G401 (cell line): ENCODE results near the gene RCVRN. TPM values are rescaled to one million over a fixed set of nuclear protein-coding genes. Genes with fewer than 3 reads are reported as not detected.

Source experiments
- DNase-seq: peaks from one replicate; pipeline ENCODE4 v3.0.0-alpha.2; 2015; ENCODE audit warnings: low spot score
- in situ Hi-C: cut with HindIII; loops from 2 replicates; pipeline ENCODE4 v1.10.0; 2016; ENCODE audit warnings: low sequenced_read_pairs, mixed read lengths
- total RNA-seq: library from RNA; depleted of rRNA; stranded (reverse); fragments of >200 nt; shearing (Covaris generic); gene quantifications from 2 replicates; pipeline ENCODE4 v1.2.3, GENCODE V29; 2014; rRNA removed

Gene RCVRN
- total RNA-seq, 1 experiment from 2014 or later: not detected

GRCh38 chr17:9868552-9868951, 36.5 kb downstream of the RCVRN start:
- in situ Hi-C loops: no loop called here
- no peak for DNase-seq

- in situ Hi-C loops: no loop called here
- DNase-seq: no peak
Measured at GRCh38 chr17:9865586-9865985, 39.5 kb downstream of the RCVRN start.

GRCh38 chr17:9862949-9863348, 42.1 kb downstream of the RCVRN start:
- in situ Hi-C loops: no loop called here
- no peak for DNase-seq

GRCh38 chr17:9862220-9862619, 42.9 kb downstream of the RCVRN start:
- no peak for DNase-seq
- in situ Hi-C loops: no loop called here

- in situ Hi-C loops: no loop called here
- no peak for DNase-seq
Measured at GRCh38 chr17:9860851-9861250, 44.2 kb downstream of the RCVRN start.

GRCh38 chr17:9859781-9860180, 45.3 kb downstream of the RCVRN start:
- DNase-seq: no peak
- in situ Hi-C loops: no loop called here

GRCh38 chr17:9855036-9855435, 50.0 kb downstream of the RCVRN start:
- DNase-seq: no peak
- in situ Hi-C loops: no loop called here

- in situ Hi-C loops: no loop called here
- no peak for DNase-seq
Measured at GRCh38 chr17:9854255-9854654, 50.8 kb downstream of the RCVRN start.

- no peak for DNase-seq
- in situ Hi-C loops: no loop called here
Measured at GRCh38 chr17:9850151-9850550, 54.9 kb downstream of the RCVRN start.

Other genes starting within 250 kb of the RCVRN start
- gene DHRS7C, start 113.7 kb downstream of the RCVRN start, total RNA-seq: not detected in 2 replicates
- gene GSG1L2, start 83.2 kb downstream of the RCVRN start, total RNA-seq: not detected in 2 replicates
- not detected in 2 replicates for gene GLP2R, start 79.3 kb downstream of the RCVRN start, total RNA-seq